HG02642 (cell line): ENCODE results near the gene MED7.

ENCODE experiments used
- ATAC-seq: cut with Tn5 transposase; IDR thresholded peaks from one replicate; pipeline ENCODE4 v1.9.1; 2021; ENCODE audit warnings: mild to moderate bottlenecking; ENCODE audit not compliant: unreplicated experiment, poor library complexity

MED7 gene

GRCh38 chr5:157165261-157165660 lies 22.6 kb upstream of the MED7 start:
- no peak for ATAC-seq

- no peak for ATAC-seq
Observed at GRCh38 chr5:157164521-157164920, 21.9 kb upstream of the MED7 start.

DNA sequence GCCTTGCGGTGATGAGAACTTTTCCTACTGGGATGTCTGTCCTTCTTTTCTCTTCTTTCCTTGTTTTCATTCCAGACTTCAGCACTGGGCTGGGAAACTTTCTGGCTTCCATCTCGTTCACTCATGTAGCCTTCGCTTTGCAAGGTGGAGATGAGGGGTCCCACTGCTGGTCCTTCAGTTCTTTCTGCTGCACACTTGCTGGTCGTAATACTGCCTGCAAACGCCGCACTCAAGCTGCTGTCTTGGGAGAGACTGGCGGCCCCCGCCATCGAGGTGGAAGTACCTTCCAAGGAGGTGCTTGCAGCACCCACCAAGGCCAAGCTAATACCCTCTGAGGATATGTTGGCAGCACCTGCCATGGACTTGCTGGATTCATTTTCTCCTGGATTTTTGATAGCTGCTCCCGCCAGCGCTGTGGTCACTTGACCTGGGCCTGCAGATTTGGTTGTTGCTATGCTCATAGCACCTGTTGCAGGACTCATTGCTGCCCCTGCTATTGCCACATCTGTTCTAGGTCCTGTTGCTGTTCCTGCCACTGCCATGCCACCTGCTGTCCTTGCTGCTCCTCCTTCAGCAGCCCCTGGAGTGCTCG lies 20.4 kb upstream of the MED7 start:
- ATAC-seq: no peak

- ATAC-seq: no peak
Observed at GRCh38 chr5:157161996-157162395, 19.3 kb upstream of the MED7 start.

- ATAC-seq: no peak
Observed at GRCh38 chr5:157160001-157160400, 17.3 kb upstream of the MED7 start.

DNA sequence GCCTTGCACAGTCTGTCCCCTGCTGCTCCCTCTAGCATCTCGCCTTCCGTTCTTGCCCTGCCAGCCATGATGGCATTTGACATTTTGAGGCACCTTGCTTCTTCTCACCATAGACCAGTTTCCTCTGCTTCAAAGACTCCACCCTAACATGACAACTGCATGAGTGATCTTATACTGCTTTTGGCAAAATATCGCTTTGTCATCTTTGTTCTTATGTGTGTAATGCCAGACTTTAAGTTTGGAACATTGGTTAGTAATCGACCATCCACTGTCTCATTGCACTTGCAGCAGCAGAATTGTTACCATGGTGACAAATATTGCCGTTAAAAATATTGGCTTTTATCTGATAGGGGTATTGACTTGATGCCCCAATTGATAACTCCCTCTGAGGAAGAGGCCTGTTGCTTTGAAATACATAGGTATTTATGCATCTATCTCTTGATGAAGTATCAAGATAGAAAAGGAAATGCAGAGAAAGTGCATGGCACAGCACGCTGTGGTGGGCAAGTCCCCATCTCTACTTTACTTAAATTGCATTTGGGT lies 16.6 kb upstream of the MED7 start:
- no peak for ATAC-seq

DNA sequence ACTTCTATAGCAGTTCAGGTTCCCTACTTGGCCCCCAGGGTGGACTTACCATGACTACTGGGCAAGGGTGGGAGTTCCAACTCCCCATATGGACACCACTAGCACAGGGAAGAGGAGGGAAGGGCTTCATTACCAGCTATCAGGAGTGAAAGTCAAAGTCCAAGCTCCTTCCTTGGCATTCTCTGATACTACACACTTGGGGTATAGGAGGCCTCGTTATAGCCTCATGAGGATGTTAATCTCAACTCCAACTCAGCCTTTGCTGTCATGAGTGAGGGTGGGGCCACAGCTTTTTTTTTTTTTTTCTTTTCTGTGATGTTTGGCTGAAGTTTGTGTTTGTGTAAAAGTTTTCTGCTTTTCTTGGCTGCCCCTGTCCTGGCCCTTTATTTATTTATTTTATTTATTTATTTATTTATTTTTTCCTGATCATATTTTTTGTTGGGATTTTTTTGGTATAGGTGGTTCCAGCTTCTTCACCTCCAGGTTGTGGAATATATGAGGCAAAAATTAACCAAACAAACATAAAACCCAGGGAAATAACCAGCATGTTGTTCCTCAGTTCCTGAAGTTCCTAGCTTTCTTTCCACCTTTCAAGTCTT lies 14.7 kb upstream of the MED7 start:
- ATAC-seq: no peak

GRCh38 chr5:157155297-157155696 lies 12.6 kb upstream of the MED7 start:
- ATAC-seq: no peak

DNA sequence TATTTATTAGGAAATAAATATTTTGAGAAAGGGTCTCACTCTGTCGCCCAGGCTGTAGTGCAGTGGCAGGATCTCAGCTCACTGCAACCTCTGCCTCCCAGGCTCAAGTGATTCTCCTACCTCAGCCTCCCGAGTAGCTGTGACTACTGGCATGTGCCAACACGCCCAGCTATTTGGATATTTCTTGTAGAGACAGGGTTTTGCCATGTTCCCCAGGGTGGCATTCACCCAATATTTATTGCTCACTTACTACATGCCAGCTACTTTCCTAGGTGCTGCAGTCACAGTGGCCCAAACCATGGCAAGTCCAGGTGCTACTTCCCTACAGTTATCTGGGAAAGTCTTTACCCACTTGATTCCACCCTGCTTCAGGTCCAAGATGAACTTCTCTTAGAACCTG lies 8.3 kb upstream of the MED7 start:
- ATAC-seq: no peak

- ATAC-seq: peak; percentile 78
Observed at GRCh38 chr5:157148734-157149615, 6.3 kb upstream of the MED7 start.

- ATAC-seq: peak; percentile 41
Observed at GRCh38 chr5:157143127-157143971, 684 bp upstream of the MED7 start.

GRCh38 chr5:157137691-157138090 lies 5.0 kb downstream of the MED7 start:
- ATAC-seq: no peak

GRCh38 chr5:157132281-157132612 lies 10.4 kb downstream of the MED7 start:
- no peak for ATAC-seq

DNA sequence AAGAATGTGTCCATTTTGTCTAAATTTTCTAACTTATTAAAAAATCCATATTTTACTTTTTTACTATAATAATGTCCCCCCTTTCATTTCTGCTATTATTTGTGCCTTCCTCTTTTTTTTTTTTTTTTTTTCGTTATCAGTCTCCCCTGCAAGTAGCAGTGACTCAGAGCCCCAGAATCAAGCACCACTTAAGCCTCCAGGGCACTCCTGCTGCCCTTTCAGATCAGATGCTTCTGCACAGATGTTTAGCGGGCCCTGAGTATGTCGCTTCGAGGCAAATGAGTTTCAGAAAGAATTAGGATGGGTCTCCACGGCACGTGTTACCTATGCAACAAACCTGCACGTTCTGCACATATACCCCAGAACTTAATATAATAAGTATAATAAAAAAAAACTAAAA lies 11.7 kb downstream of the MED7 start:
- no peak for ATAC-seq

GRCh38 chr5:157121709-157122108 lies 21.0 kb downstream of the MED7 start:
- ATAC-seq: no peak

GRCh38 chr5:157120102-157120501 lies 22.6 kb downstream of the MED7 start:
- ATAC-seq: no peak

DNA sequence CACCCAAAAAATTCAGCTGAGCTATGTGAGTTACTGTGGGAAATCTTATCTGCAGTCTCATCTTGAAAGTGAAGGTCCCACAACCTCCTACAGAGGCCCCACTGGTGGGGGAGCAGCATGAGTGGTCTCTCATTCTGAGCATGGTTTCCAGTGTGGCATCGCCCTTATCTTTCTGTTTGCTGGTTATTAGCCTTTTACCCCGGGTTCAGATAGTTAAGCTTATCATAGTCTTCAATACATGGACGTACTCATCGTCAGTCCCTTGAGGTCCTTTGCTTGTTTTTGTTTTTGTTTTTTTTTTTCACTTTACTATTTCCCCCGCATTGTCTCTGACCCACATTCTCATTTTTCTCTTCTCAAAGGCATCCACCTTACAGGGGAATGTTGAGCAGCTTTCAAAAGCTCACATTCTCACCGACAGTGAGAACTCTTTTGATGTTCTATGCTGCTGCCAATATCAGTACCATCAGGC lies 26.1 kb downstream of the MED7 start:
- ATAC-seq: peak; percentile 75

- no peak for ATAC-seq
Observed at GRCh38 chr5:157115502-157115901, 27.2 kb downstream of the MED7 start.

DNA sequence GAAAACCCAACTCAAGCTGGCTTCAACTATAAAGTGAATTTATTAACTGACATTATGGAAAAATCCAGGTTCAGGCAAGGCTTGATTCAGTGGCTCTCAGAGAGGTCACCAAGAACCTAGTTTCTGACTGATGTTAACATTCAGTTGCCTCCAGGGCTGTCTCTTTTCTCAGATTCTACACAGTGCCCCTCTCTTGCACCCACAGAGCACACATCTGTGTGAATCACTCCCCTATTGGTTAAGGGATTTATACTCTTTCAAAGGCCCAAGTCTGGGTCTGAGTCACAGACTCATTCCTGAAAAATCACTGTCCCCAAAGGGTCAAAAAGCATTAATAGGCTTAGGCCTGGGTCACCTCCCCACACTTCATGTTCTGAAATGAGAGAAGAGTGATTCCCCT lies 27.7 kb downstream of the MED7 start:
- no peak for ATAC-seq

GRCh38 chr5:157113002-157113401 lies 29.7 kb downstream of the MED7 start:
- ATAC-seq: no peak
